UCSD-AML1 (cell line): ENCODE data around the gene DUS1L.

Source experiments
- DNase-seq: peaks from one replicate; lab custom pipeline; 2025; ENCODE audit not compliant: unreplicated experiment; lab: John Stamatoyannopoulos, UW

Gene DUS1L

DNA sequence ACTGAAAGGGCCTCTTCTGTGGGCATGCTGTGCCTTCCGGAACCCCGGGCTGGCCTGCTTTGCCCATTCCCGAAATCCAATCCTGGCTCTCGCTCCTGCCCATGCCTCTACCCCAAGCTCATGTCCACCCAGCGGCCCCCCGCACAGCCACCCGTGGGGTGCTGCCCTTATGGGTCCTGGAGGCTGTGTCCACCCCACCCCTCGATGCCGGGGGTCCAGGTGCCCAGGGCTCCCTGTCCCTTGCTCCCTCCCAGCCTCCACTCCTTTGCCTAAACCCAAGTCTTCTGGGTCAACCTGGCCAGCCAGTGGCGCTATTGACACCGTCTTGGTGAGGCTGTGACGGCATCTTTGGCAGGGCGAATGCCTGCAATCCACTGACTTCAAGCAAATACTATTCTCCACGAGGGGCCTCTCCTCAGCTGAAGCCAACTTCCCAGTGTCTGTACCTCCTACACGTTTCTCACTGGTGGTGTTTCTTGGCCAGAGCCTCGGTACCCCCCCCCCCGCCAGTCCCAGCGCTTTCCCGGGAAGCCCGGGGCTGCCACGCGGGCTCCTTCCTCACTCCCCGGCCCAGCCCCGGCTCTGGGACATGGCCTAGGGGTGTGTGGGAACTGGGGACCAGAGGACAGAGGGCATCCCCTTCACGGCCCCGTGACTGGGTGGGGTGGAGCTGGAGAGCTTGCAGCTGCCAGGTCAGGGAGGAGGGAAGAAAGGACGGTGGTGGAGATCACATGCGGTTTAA, 12.2 kb upstream of the DUS1L start:
- no peak for DNase-seq

DNA sequence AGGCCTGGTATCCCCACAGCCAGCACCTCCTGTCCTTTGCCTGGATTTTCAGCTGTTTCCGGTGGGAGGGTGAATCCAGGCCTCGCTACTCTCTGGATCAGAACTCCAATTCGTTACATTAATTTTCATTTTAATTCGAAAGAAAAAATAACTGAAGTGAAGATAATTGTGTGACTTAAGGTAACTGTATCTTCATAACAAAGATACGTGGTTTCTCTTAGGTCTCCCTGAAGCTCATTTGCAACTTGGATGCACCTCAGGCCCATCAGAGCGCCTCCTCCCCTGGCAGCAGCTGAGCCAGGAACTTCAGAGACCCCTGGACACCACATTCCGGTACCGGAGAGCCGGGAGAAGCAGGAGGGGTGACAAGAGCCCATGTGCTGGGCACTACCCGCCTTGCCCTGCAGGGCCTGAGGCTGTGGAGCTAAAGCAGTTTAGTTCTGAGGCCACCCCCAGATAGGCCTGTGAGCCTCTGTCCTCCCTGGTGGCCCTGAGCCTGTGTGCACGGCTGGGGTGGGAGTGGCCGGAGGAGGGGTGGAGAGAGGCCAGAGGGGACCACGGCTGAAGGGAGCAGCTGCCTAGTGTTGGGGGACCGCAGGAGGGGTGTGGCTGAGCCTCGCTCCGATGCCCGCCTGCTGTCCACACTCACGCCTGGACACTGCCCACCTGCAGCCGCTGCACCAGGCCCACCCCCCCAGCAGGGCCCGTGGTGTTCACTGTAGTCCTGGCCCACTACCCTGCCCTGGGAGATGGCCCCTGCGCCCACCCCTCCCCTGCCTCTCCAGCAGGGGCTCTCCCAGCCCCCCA, 11.4 kb upstream of the DUS1L start:
- DNase-seq: no peak

DNA sequence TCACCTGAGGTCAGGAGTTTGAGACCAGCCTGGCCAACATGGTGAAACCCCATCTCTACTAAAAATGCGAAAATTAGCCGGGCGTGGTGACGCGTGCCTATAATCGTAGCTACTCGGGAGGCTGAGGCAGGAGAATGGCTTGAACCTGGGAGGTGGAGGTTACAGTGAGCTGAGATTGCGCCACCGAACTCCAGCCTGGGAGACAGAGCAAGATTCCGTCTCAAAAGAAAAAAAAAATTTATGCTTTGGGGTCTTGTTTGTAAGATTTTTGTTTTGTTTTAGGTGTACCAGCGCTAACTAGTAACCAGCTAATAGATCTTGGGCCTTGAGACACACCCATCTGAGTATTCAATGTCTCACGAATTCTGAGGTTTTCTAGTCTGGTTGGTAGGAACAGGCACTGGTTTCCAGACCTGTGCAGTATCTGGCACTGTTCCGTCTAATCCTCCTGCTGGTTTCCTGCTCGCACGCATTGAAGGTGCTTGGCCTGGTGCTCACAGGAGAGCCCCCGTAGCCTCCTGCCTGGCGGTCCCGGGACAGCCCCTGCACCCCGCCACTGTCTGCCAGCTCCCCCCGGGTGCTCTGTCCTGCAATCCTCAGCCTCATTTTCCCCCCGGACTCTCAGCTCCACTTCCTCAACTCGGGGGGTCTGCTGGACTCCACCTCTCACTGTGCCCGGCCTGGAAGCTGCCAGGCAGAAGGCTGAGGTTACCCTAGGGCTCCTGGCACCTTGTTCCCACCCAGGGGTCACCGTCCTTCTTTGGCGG, 10.6 kb upstream of the DUS1L start:
- no peak for DNase-seq

DNA sequence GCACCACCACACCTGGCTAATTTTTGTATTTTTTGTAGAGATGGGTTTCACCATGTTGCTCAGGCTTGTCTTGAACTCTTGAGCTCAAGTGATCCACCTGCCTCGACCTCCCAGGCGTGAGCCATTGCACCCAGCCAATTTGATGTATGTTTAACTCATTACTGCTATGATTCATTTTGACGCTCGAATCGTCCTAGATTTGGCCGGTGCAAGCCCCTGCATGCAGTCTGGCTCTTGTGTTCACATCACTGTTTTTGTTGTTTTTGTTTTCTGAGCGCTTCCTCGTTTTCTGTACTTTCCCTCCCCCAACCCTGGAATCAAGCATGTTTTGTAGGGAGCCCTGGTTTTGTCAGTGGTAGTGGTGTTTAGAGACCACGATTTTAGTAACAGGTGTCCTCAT, 7.8 kb upstream of the DUS1L start:
- no peak for DNase-seq

DNA sequence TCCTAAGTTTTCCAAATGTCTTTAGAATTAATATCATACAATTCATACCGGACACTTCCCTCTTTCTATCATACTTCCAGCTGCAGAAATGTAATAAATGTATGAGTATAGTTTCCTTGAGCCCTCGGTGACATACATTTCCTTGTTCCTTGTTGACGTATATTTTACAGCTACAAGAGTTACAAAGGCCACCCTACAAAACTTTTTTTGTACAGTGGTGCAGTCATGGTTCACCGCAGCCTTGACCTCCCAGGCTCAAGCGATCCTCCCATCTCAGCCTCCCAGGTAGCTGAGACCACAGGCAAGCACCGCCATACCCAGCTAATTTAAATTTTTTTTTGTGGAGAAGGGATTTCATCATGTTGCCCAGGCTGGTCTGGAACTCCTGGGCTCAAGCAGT, 7.2 kb upstream of the DUS1L start:
- no peak for DNase-seq

DNA sequence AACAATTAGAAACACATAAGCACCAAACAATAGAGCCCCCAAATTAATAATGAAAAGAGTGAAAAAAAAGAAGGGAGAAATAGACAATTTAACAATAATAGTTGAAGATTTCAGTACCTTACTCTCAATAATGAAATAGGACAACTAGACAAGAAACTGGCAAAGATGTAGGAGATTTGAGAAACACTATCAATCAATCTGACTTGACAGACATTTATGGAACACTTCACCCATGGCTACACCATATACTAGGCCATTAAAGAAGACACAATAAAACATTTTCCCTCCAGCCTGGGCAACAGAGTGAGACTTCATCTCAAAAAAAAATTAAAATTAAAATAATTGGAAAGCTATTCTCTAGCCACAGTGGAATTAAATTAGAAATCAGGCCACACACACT, 5.0 kb upstream of the DUS1L start:
- no peak for DNase-seq

- peak; percentile 35 for DNase-seq
Observed at GRCh38 chr17:82065193-82065637, 389 bp downstream of the DUS1L start.

- DNase-seq: no peak
Observed at GRCh38 chr17:82064433-82065192, 991 bp downstream of the DUS1L start.

DNA sequence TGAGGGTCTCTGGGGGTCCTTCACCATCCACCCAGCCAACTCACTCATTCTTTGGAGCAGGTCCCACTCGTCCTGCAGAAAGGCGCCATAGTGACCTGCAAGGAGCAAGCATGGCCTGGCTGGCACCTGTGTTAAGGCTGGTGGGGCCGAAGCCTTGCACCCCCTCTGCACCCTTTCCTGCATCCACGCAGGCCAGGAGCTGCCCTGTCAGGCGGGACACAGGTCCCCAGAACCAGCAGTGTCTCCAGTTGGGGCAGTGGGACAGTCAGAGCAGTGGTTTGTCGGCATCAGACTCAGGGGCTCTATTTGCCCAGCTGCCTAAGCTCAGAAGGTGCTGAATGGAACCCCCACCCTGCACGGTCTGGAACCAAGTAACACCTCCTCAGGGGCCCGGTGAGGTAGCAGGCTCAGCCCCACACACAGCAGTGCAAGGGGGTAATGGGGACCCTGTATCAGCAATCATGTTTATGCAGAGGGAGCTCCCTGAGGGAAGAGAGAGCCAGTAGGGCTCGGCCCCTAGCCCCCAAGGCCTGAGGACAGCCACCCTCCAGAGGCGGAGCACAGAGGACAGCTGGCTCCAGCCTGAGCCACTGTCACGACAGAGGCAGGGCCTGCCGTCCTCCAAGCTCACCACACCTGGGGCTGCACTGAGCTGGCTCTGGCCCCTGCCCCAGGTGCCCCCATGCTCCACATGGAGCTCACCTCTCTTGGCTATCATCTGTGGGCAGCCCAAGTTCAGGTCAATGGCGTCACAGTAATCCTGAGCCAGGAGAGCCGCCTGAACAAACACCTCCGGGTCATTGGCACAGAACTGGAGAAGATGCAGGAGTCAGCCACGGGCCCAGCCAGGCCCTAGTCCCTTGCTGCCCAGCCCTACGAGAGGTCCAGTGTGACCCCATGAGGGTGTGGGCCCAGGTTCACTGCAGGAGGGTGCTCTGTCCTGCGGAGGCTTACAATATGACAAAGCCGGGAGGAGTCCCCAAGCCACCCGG, 1.9 kb downstream of the DUS1L start:
- no peak for DNase-seq

- DNase-seq: no peak
Observed at GRCh38 chr17:82062984-82063368, 2.6 kb downstream of the DUS1L start.

DNA sequence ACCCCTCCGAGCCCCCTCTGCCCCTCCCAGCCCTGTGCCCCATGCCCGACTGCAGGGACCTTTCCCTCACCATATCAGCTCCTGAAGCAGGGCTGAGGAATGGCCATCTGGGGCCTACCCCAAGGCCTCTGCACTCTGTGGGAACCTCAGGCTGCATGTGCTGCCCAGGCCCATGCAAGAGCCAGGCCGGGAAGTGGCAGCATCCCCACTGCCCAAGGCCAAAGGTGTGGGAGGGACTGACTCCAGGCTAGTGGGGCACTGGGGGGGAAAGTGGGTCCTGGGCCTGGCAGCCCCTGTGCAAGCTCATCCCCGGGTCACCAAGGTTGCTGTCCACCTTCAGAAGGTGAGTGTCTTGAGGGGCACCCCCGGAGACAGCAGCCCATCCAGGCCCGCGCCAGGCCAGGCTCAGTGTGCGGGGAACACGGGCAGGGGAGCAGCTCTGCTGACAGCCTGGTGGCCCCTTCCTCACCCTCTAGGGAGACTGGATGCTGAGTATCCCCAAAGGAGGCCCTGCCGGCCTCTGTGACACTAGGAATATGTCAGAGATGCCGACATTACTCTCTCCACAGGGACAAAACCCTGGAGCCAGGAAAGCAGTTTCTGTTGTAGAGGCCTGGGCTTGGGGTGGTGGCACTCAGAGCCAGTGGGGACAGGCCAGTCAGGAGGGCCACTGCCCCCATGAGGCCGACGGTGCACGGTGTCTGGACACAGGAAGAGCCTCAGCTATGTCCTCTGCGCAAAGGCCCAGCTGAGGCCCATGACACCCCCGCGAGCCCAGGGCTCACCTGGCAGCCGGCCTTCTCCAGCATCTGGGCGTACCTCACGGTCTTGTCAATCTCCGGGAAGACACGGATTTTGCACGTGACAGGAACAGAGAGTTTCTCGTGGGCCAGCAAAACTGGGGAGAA, 3.3 kb downstream of the DUS1L start:
- no peak for DNase-seq

DNA sequence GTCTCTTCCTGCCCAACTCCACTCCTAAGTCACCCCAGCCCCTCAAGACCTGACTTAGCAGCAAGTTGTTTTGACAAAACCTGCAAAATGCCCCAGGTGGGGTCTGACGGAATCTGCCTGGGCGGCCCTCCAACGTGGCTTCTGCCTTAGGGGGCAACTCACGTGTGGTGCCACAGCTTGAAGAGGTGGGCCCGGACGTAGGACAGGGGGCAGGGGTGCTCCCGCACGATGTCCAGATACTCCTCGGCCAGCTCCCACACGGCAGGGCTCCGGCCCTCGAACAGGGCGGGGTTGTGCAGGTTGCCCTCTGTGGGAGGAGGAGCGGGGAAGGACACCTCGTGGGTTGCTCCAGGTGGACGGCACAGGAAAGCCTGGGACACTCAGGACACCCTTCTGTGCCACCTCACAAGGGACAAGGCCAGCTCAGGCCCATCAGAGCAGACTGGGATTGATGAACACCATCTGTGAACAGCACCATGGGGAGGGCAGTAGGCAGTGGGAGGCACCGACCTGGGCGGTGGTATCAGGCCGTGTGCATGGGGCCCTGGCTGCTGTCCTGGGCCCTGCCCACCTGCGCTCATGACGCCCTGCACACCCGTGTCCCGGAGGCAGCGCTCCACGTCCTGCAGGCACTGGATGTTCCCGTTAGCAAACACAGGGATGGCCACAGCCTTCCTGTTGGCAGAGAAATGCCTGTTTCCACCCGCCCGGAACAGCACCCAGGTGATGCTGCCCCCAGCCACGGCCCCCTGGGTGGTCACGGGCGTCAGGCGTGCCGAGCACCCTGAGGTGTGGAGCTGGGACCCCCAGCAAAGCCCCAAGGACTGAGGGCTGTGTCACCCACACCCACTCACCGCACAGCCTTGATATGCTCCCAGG, 4.3 kb downstream of the DUS1L start:
- no peak for DNase-seq

- DNase-seq: no peak
Observed at GRCh38 chr17:82060614-82061013, 5.0 kb downstream of the DUS1L start.

- DNase-seq: no peak
Observed at GRCh38 chr17:82060001-82060380, 5.6 kb downstream of the DUS1L start.

GRCh38 chr17:82059272-82060000, 6.2 kb downstream of the DUS1L start:
- no peak for DNase-seq

GRCh38 chr17:82058855-82059249, 6.8 kb downstream of the DUS1L start:
- no peak for DNase-seq

DNA sequence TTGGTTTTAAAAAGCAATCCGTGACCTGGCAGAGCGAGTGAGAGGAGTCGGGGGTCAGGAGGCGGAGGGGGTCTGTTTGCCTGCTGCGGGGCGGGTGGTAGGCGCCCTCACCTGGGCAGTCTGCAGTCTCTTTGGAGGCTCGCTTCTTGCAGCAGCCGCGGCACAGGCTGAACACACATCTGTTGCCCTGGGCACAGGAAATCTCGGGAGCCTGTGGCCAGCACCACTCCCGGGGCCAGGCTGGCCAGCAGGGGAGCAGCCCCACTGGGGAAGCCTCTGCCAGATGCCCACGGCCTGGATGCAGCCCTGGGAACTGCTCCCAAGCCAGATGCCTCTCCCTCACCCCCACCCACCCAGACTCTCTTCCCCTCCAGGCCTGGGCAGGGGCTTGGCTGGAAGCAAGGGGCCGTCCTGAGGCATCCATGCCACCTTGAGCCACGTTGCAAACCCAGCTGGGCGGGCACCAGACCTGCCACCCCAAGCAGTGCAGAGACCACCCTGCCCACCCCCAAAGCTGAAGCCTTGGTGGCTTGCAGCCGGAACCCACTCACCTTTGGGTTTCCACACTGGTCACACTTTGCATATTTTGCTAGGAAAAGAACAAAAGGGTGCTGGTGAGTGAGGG, 7.3 kb downstream of the DUS1L start:
- DNase-seq: no peak
